Measurements from ENCODE around the gene SMAD6.

- no peak for TF ChIP-seq CTCF (conservative IDR thresholded peaks at IDR 0.05 in 1 of 2, IDR thresholded peaks at IDR 0.05 in 1 of 2; ENCODE audit: low read depth in 1 of 2, low read length in 2 of 2)
- TF ChIP-seq EZH2 (IDR thresholded peaks at IDR 0.05; ENCODE audit: low read length, missing control alignments), result no peak
Measured at GRCh38 chr15:66815318-66815717, 113.3 kb downstream of the SMAD6 start.

Measured in fibroblast of lung (primary cell).